Brain pericyte (primary cell): ENCODE data around the gene SLC25A23.
"Not testable (repeated sequence)": the region's sequence is repeated elsewhere in the genome, so short reads cannot be mapped to it uniquely, and the experiment has no call there.

Source experiments
- DNase-seq: peaks from one replicate; pipeline ENCODE4 v3.0.0-alpha.2; 2012; ENCODE audit warnings: low read depth, low spot score

Gene SLC25A23

GRCh38 chr19:6459262-6460098 is at the start of gene SLC25A23:
Gene SLC25A23 (minus strand): TSS chr19:6459792. CDS start chr19:6459628, 164 bp downstream.
- DNase-seq = peak; percentile 56

GRCh38 chr19:6508028-6508771 is 48.6 kb upstream of the SLC25A23 start:
- DNase-seq = not testable (repeated sequence)

GRCh38 chr19:6503407-6504201 is 44.0 kb upstream of the SLC25A23 start:
- DNase-seq = no peak

- DNase-seq = no peak
These were observed 42.4 kb upstream of the SLC25A23 start, which contains the start of gene TUBB4A for GRCh38 chr19:6501740-6502648. Gene TUBB4A (minus strand): TSS chr19:6502309. CDS start chr19:6502212, 97 bp downstream.

- no peak for DNase-seq
These were observed 41.5 kb upstream of the SLC25A23 start for GRCh38 chr19:6500837-6501739.

- no peak for DNase-seq
These were observed 39.6 kb upstream of the SLC25A23 start for GRCh38 chr19:6499052-6499790.

GRCh38 chr19:6498294-6499036 is 38.9 kb upstream of the SLC25A23 start:
- DNase-seq = no peak

GRCh38 chr19:6495947-6496346 is 36.4 kb upstream of the SLC25A23 start:
- DNase-seq = no peak

GRCh38 chr19:6494438-6495036 is 34.9 kb upstream of the SLC25A23 start:
- no peak for DNase-seq

- no peak for DNase-seq
These were observed 32.4 kb upstream of the SLC25A23 start for GRCh38 chr19:6491802-6492592.

- no peak for DNase-seq
These were observed 30.5 kb upstream of the SLC25A23 start for GRCh38 chr19:6490134-6490533.

GRCh38 chr19:6489278-6490061 is 29.9 kb upstream of the SLC25A23 start:
- no peak for DNase-seq

- no peak for DNase-seq
These were observed 25.2 kb upstream of the SLC25A23 start for GRCh38 chr19:6484831-6485230.

- no peak for DNase-seq
These were observed 24.6 kb upstream of the SLC25A23 start for GRCh38 chr19:6484230-6484629.

- DNase-seq = no peak
These were observed 23.6 kb upstream of the SLC25A23 start for GRCh38 chr19:6483235-6483634.

- no peak for DNase-seq
These were observed 22.7 kb upstream of the SLC25A23 start for GRCh38 chr19:6482343-6482686.
